Limb (tissue), 2 donors: ENCODE results near the gene CDKAL1.

Experiments
- DNase-seq, 2 donors: peaks; one replicate each; pipeline ENCODE4 v3.0.0-alpha.2; 2016; ENCODE audit errors: extremely low spot score in 2 of 2

Gene CDKAL1

DNA sequence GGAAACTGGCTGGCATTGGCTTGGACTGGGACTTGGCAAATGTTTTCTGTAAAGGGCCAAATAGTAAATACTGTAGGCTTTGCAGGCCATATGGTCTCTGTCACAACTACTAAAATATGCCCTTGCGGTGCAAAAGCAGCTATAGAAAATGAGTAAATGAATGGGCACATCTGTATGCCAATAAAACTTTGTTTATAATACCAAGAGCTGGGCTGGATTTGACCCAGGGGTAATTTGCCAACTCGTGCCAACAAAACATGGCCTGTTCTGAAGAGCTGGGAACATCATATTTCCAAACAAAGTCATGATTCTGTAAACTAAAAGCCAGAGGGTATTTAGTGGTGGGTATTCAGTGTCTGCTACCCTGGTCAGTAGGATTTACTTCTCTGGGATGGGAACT is 739.2 kb downstream of the CDKAL1 start:
- DNase-seq, result no peak

DNA sequence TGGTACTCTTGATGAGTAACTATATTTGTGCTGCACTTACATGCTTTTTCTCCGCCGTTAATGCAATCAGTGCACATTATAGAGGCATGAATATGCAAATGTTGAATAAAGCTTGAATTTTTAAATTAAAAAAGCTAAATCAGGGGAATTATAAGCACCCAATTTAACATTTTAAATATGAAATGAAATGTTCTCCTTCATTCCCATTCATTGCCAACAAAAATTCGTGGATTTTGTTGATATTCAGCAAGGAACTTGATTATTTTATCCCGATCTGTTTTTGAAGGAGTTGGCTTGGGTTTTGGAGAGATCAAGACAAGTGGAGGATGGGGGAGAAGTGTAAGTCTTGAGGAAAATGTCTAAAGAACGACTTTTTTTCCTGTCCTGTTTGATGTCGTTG is 740.6 kb downstream of the CDKAL1 start:
- no peak for DNase-seq

DNA sequence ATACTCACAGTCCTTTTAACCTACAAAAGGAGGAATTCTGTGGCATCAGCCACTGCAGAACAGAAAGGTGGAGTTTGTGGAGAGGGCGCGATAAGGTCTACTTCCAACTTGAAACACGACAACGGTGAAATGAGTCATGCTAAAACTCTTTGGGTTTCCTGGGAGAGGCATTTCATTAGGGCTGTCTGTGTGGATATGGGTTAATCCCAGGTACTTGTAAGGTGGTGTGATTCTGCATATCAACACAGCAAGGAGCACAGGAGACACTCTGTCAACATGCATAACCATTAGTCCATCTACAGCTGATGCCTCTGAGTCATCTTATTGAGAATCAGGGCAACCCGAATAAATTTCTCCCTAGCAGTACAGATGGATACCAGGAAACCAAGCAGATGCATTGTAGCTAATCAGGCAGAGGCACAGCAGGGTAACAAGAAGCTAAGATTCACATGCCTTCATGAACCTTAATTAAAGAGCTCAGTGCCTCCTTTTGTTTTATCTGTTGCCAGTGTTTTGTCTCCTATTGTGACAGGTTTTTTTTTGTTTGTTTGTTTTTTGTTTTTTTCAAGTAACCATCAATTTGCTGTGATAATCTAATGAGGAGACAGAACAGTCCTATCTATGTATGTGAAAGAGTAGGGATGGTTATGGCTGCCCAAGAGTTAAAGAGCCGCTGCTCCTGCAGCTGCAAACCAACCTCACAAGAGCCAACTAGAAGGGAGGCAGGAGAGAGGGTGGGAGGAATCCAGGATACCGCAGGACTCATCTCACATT is 743.5 kb downstream of the CDKAL1 start:
- DNase-seq, result no peak

DNA sequence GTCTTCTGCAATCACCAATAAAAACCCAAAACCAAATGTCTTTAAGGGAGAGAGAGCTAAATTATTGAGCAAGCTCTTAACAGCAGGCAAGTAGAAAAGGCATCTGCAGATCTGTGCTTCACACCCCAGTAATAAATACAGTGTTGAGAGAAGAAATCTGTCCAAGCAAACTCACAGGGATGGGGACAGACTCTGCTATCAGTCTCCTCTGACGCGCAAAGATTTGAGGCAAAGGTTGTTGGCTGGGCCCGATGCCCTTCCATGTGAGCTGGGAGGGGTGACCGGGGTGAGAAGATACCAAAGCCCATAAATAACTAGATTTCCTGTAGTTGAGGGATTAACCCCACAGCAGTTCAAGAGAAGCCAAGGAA is 744.1 kb downstream of the CDKAL1 start:
- no peak for DNase-seq

DNA sequence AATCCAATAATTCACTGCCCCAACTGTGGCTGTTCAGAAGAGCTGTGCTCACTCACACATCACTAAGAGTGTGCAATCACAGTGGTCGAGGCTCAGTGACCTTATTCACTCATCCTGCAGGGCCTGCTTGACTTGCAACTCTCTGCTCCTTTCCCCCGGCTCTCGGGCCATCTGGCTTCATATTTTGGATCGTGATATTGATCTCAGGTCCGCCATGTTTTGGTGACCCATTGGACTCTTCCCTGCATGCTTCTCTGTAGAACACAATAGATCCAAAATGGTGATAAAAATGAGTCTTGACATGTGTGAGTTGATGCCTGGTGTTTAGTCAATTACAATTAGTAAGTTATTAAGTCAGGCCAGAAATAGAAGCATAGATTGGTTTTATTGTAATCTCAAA is 745.4 kb downstream of the CDKAL1 start:
- DNase-seq, result no peak

DNA sequence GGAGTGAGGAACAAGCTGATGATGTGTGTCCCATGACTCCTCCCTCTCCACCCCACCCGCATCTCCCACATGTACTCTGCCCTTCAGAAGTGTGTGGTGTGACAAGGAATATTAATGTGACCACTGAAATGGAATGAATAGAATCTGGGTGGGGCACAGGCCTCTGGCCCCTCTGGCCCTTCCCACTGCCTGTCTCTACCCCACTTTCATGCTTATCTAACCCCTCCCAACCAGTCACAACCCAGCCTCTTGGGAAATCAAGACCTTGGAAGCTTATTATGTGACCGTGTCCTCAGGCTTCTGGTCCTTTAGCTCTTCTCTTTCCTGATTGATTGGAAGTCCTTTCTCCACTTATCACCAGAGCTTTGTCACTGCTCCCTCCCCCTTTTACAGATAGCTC is 747.1 kb downstream of the CDKAL1 start:
- no peak for DNase-seq
